GM19035 (cell line): ENCODE results near the gene CYP4X1.
"Not testable (repeated sequence)": the region's sequence is repeated elsewhere in the genome, so short reads cannot be mapped to it uniquely, and the experiment has no call there.

Experiments
- ATAC-seq: cut with Tn5 transposase; IDR thresholded peaks from one replicate; pipeline ENCODE4 v1.9.1; 2021; ENCODE audit not compliant: unreplicated experiment

Gene CYP4X1

GRCh38 chr1:47023268-47024140 is at the start of gene CYP4X1:
Gene CYP4X1 (plus strand): TSS chr1:47023669. CDS start chr1:47023818, 149 bp downstream.
- ATAC-seq = no peak

- no peak for ATAC-seq
Measured at GRCh38 chr1:46983166-46983829, 40.2 kb upstream of the CYP4X1 start.

- ATAC-seq = no peak
Measured at GRCh38 chr1:46983830-46984586, 39.5 kb upstream of the CYP4X1 start.

GRCh38 chr1:46990541-46990940 is 32.9 kb upstream of the CYP4X1 start:
- ATAC-seq = not testable (repeated sequence)

GRCh38 chr1:46991083-46991923 is 32.2 kb upstream of the CYP4X1 start:
- ATAC-seq = no peak

GRCh38 chr1:46996659-46997281 is 26.7 kb upstream of the CYP4X1 start:
- ATAC-seq = no peak

GRCh38 chr1:47002211-47002610 is 21.3 kb upstream of the CYP4X1 start:
- ATAC-seq = no peak

- no peak for ATAC-seq
Measured at GRCh38 chr1:47003896-47004403, 19.5 kb upstream of the CYP4X1 start.

- not testable (repeated sequence) for ATAC-seq
Measured at GRCh38 chr1:47006437-47006836, 17.0 kb upstream of the CYP4X1 start.

- ATAC-seq = no peak
Measured at GRCh38 chr1:47013293-47013692, 10.2 kb upstream of the CYP4X1 start.

GRCh38 chr1:47021070-47021469 is 2.4 kb upstream of the CYP4X1 start:
- ATAC-seq = no peak

- ATAC-seq = no peak
Measured at GRCh38 chr1:47024141-47024801, 802 bp downstream of the CYP4X1 start.

- ATAC-seq = no peak
Measured at GRCh38 chr1:47030170-47030805, 6.8 kb downstream of the CYP4X1 start.

- ATAC-seq = no peak
Measured at GRCh38 chr1:47031059-47031458, 7.6 kb downstream of the CYP4X1 start.

GRCh38 chr1:47031585-47031984 is 8.1 kb downstream of the CYP4X1 start:
- ATAC-seq = no peak

GRCh38 chr1:47036764-47037163 is 13.3 kb downstream of the CYP4X1 start:
- ATAC-seq = no peak

- ATAC-seq = no peak
Measured at GRCh38 chr1:47059376-47059775, 35.9 kb downstream of the CYP4X1 start.

GRCh38 chr1:47067097-47067594 is 43.7 kb downstream of the CYP4X1 start, which contains the start of gene CYP4Z1:
Gene CYP4Z1 (plus strand): TSS chr1:47067231. CDS start chr1:47067491, 260 bp downstream.
- no peak for ATAC-seq

- ATAC-seq = not testable (repeated sequence)
Measured at GRCh38 chr1:47069080-47069479, 45.6 kb downstream of the CYP4X1 start.
